ENCODE data around the gene MS4A8. TPM values are rescaled to one million over a fixed set of nuclear protein-coding genes. Genes with fewer than 3 reads are reported as not detected.

The MS4A8 gene
- total RNA-seq, 1 experiment from 2014 or later: not detected

DNA sequence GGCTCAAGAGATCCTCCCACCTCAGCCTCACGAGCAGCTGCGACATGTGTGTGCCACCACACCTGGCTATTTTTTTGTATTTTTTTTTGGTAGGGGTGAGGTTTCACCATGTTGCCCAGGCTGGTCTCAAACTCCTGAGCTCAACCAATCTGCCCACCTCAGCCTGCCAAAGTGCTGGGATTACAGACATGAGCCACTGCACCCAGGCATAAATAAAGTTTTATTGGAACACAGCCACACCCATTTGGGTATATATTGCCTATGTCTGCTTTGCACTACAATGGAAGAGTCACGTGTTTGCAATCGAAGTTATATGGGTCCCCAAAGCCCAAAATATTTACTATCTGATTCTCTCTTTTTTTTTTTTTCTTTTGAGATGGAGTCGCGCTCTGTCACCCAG is 55.5 kb downstream of the MS4A8 start:
- Histone ChIP-seq H4K5ac (ENCODE audit: insufficient read length, low read depth, low read length) (no peak overlapping the region), H3K4me1 (ENCODE audit: insufficient read depth, low read length) (no peaks in the 10 kb centered on the region), H3K27me3 (ENCODE audit: insufficient read depth, low read length) (no peaks in the 10 kb centered on the region; the same call in none of the 2 replicates), H3K14ac (ENCODE audit: insufficient read depth, low read length) (no peak overlapping the region), H2AFZ (ENCODE audit: low read length) (no peak overlapping the region), H3T11ph (ENCODE audit: low read length) (no peak overlapping the region), H3K18ac (ENCODE audit: insufficient read length, low read depth, low read length) (no peak overlapping the region), H4K20me1 (ENCODE audit: control insufficient read depth, insufficient read depth, insufficient read length) (no peaks in the 10 kb centered on the region), H2BK20ac (ENCODE audit: low read depth, low read length, poor library complexity, severe bottlenecking) (no peak overlapping the region), H3K23ac (ENCODE audit: insufficient read length, low read depth, low read length) (no peak overlapping the region), H2BK12ac (ENCODE audit: insufficient read length, low read depth, low read length) (no peak overlapping the region), H4K91ac (ENCODE audit: insufficient read length, low read depth, low read length) (no peak overlapping the region), H3K79me2 (ENCODE audit: insufficient read depth, low read length) (no peaks in the 10 kb centered on the region), H2AK5ac (ENCODE audit: insufficient read length, low read length) (no peak overlapping the region), H3K56ac (ENCODE audit: insufficient read length, low read depth, low read length) (no peak overlapping the region), H3K9ac (ENCODE audit: extremely low read depth, insufficient read length, low read length) (no peak overlapping the region), H4K8ac (replicated peaks; ENCODE audit: insufficient read length, low read depth, low read length) (no peak overlapping the region), H3K4me2 (ENCODE audit: insufficient read depth, insufficient read length, low read length) (no peak overlapping the region), H3K79me1 (ENCODE audit: insufficient read depth, low read depth, low read length, poor library complexity, severe bottlenecking) (no peaks in the 10 kb centered on the region), H2BK15ac (ENCODE audit: low read depth, low read length) (no peak overlapping the region), H3K23me2 (ENCODE audit: insufficient read length, low read depth, low read length, poor library complexity, severe bottlenecking) (no peaks in the 10 kb centered on the region), H3K27ac (ENCODE audit: insufficient read length, low read depth, low read length) (no peak overlapping the region), H3K9me3 (ENCODE audit: control insufficient read depth, low read depth, low read length) (no peaks in the 10 kb centered on the region), H2BK5ac (ENCODE audit: insufficient read length, low read length) (no peak overlapping the region), H3K4ac (ENCODE audit: low read depth, low read length) (no peak overlapping the region), H2BK120ac (ENCODE audit: low read depth, low read length, poor library complexity, severe bottlenecking) (no peak overlapping the region)
- Mint-ChIP-seq H3K36me3 (ENCODE audit: insufficient read depth in 1 of 3, low read depth in 3 of 3) (peaks cover 0 to 8% (median 0%) of the 10 kb centered on the region in 3 experiments; a peak in 2 of 7 replicates), H3K4me3 (no peak overlapping the region), H3K27ac (no peak overlapping the region), H3K27me3 (ENCODE audit: low read depth) (peaks cover 10% of the 10 kb centered on the region), H3K9me3 (peaks cover 3 to 6% of the 10 kb centered on the region in 2 experiments; a peak in 3 of 5 replicates), H3K4me1 (peaks cover 0 to 3% of the 10 kb centered on the region in 2 experiments; a peak in 1 of 4 replicates)
- no CpG with 5 or more reads among the region's 6 CpGs for WGBS (ENCODE audit: extremely low coverage, insufficient read length, low lambda C conversion rate)
- no peak for DNase-seq
- TF ChIP-seq, protein P1, sequence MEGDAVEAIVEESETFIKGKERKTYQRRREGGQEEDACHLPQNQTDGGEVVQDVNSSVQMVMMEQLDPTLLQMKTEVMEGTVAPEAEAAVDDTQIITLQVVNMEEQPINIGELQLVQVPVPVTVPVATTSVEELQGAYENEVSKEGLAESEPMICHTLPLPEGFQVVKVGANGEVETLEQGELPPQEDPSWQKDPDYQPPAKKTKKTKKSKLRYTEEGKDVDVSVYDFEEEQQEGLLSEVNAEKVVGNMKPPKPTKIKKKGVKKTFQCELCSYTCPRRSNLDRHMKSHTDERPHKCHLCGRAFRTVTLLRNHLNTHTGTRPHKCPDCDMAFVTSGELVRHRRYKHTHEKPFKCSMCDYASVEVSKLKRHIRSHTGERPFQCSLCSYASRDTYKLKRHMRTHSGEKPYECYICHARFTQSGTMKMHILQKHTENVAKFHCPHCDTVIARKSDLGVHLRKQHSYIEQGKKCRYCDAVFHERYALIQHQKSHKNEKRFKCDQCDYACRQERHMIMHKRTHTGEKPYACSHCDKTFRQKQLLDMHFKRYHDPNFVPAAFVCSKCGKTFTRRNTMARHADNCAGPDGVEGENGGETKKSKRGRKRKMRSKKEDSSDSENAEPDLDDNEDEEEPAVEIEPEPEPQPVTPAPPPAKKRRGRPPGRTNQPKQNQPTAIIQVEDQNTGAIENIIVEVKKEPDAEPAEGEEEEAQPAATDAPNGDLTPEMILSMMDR (conservative IDR thresholded peaks at IDR 0.05): no peak
